CD8-positive, alpha-beta memory T cell (primary cell): Measurements from ENCODE around the gene ADGRV1. TPM values are rescaled to one million over a fixed set of nuclear protein-coding genes. Genes with fewer than 3 reads are reported as not detected.

Experiments used
- CTCF ChIA-PET: fragments of 350-600 bp; sonication (Branson Sonifier 250); formaldehyde crosslinking; loops from one replicate; lab custom pipeline; 2021; ENCODE audit warnings: antibody characterized with exemption; lab: Charles Lee
- POLR2A ChIA-PET: fragments of 350-600 bp; sonication (Branson Sonifier 250); formaldehyde crosslinking; loops from one replicate; lab custom pipeline; 2021; ENCODE audit warnings: antibody characterized with exemption; lab: Charles Lee
- DNase-seq, 5 donors: peaks; one replicate each; pipeline versions ENCODE4 v3.0.0 to v3.0.0-alpha.2; 2020 to 2022; ENCODE audit warnings: mixed read lengths in 1 of 5
- H3K27ac ChIP-seq: one replicate; pipeline ENCODE4 v1.7.0; 2013; ENCODE audit warnings: low read depth, mild to moderate bottlenecking, low read length, moderate library complexity
- H3K27me3 ChIP-seq: 2 replicates; pipeline ENCODE4 v1.7.0; 2013; ENCODE audit warnings: low read length, mild to moderate bottlenecking; ENCODE audit not compliant: insufficient read depth, poor library complexity, severe bottlenecking
- H3K36me3 ChIP-seq: 2 replicates; pipeline ENCODE4 v1.7.0; 2013; ENCODE audit warnings: mild to moderate bottlenecking, low read length, moderate library complexity; ENCODE audit not compliant: insufficient read depth
- H3K4me1 ChIP-seq: 2 replicates; pipeline ENCODE4 v1.7.0; 2013; ENCODE audit warnings: mild to moderate bottlenecking, low read length, moderate library complexity; ENCODE audit not compliant: insufficient read depth
- H3K4me3 ChIP-seq: 2 replicates; pipeline ENCODE4 v1.7.0; 2013; ENCODE audit warnings: mild to moderate bottlenecking, low read length
- H3K9me3 ChIP-seq: 2 replicates; pipeline ENCODE4 v1.7.0; 2013; ENCODE audit warnings: mild to moderate bottlenecking, low read length
- H3K27ac Mint-ChIP-seq, 8 donors: one replicate each; pipeline ENCODE4 v1.8.0; 2020 to 2021; ENCODE audit warnings: mixed read lengths in 8 of 8, mild to moderate bottlenecking in 6 of 8, inconsistent platforms in 3 of 8, moderate library complexity in 3 of 8
- H3K27me3 Mint-ChIP-seq, 2 donors: one replicate each; pipeline ENCODE4 v1.8.0; 2020 to 2021; ENCODE audit warnings: mixed read lengths in 2 of 2, mild to moderate bottlenecking in 1 of 2, moderate library complexity in 1 of 2
- H3K36me3 Mint-ChIP-seq, 3 donors: one replicate each; pipeline ENCODE4 v1.8.0; 2020 to 2021; ENCODE audit warnings: mixed read lengths in 3 of 3, inconsistent platforms in 1 of 3, mild to moderate bottlenecking in 1 of 3
- H3K4me1 Mint-ChIP-seq, 3 donors: one replicate each; pipeline ENCODE4 v1.8.0; 2020 to 2021; ENCODE audit warnings: mixed read lengths in 3 of 3, inconsistent platforms in 1 of 3, mild to moderate bottlenecking in 1 of 3
- H3K4me3 Mint-ChIP-seq, 7 donors: one replicate each; pipeline ENCODE4 v1.8.0; 2020 to 2021; ENCODE audit warnings: mixed read lengths in 7 of 7, mild to moderate bottlenecking in 6 of 7, moderate library complexity in 4 of 7, inconsistent platforms in 2 of 7
- H3K9me3 Mint-ChIP-seq, 5 donors: one replicate each; pipeline ENCODE4 v1.8.0; 2020 to 2022; ENCODE audit warnings: mixed read lengths in 5 of 5, mild to moderate bottlenecking in 3 of 5, moderate library complexity in 2 of 5, inconsistent platforms in 1 of 5
- polyA plus RNA-seq: library from polyadenylated mRNA; unstranded; fragments of 300-500 nt; fragmentation: Illumina TruSeq; gene quantifications from one replicate; pipeline ENCODE4 v1.2.3, GENCODE V29; 2021
- total RNA-seq, 2 experiments: library from RNA; stranded (reverse); gene quantifications; one replicate each; pipeline ENCODE4 v1.2.3, GENCODE V29; 2021

Gene ADGRV1
- total and polyA plus RNA-seq, 3 experiments from 2014 or later = 0.33 to 0.44 TPM; not detected in 1

- no peaks in the 10 kb centered on the region for H3K36me3 ChIP-seq
- no peak overlapping the region for H3K27ac ChIP-seq
- H3K27me3 ChIP-seq = no peaks in the 10 kb centered on the region
- ChIA-PET POLR2A (no interaction called here), CTCF (no interaction called here)
- H3K4me1 ChIP-seq = no peaks in the 10 kb centered on the region
- H3K9me3 ChIP-seq = no peaks in the 10 kb centered on the region
- Mint-ChIP-seq H3K4me1 (no peaks in the 10 kb centered on the region), H3K4me3 (no peak overlapping the region), H3K27me3 (peaks cover 4 to 22% of the 10 kb centered on the region in 2 donors), H3K27ac (no peak overlapping the region), H3K36me3 (no peaks in the 10 kb centered on the region), H3K9me3 (no peaks in the 10 kb centered on the region)
- H3K4me3 ChIP-seq = no peak overlapping the region
- DNase-seq = no peak
Observed at GRCh38 chr5:91069364-91069763, 510.8 kb downstream of the ADGRV1 start.

DNA sequence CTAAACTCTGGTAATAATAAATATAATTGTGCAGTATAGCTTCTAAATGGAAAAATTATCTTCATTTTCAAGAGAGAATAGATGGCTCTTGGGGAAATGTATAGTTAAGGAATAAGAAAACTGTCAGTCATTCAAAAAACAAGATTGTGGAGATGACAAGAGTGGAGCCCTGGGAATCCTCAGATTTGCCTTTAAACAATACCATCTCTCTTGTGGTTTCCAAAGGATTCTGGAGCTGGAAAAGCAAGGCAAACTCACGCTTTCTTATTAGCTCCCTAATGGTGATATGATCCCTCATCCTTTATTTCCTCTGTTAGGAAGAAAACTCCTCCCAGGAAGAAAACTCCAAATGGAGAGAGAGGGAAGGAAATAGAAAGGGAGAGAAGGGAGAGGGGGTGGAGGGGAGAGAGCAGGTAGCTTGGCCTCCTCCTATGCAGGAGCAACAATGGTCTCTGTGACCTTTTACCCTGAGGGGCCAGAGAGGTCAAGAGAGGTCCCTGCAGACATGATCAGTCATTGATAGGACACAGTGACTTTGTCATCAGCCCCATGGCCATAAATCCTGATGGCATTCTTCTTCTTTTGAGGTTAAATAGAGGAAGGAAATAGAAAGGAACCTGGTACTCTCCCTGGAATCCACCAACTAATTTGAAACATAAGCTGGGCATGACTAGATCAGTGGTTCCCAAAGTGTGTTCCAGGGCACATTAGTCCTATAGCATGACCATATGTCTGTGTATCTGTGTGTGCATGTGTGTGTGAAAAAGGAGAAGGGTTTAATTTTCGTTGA is 512.4 kb downstream of the ADGRV1 start:
- CTCF ChIA-PET = no interaction called here
- Mint-ChIP-seq H3K4me1 (no peaks in the 10 kb centered on the region), H3K36me3 (no peaks in the 10 kb centered on the region)

DNA sequence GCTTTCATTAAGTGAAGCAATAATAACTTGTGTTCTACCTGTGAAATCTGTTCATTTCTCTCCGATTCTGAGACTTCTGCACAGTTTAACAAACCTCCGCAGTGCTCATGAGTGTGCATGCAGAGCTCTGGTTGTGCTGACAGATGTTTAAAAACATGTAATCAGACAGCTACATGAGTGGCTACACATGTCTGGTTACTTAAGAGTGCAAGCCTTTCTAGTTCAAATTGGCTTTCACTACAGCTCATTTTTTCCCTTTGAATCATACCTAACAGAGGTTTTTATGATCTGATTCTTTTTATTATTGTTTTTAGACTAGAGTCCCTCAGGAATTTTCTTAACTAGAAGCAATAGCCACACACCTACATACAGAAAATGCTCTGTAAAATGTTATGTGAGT is 514.3 kb downstream of the ADGRV1 start:
- Histone ChIP-seq H3K9me3 (no peaks in the 10 kb centered on the region), H3K27ac (no peak overlapping the region), H3K4me3 (no peak overlapping the region), H3K27me3 (no peaks in the 10 kb centered on the region), H3K4me1 (no peaks in the 10 kb centered on the region), H3K36me3 (no peaks in the 10 kb centered on the region)
- Mint-ChIP-seq H3K9me3 (no peaks in the 10 kb centered on the region), H3K27me3 (peaks cover 0 to 5% of the 10 kb centered on the region in 2 donors), H3K4me1 (no peaks in the 10 kb centered on the region), H3K4me3 (no peak overlapping the region), H3K27ac (no peak overlapping the region), H3K36me3 (no peaks in the 10 kb centered on the region)
- DNase-seq = no peak
- POLR2A ChIA-PET = no interaction called here
- CTCF ChIA-PET = no interaction called here

More for the DNA sequence above, 512.4 kb downstream of the ADGRV1 start:
- DNase-seq = no peak
- H3K9me3 Mint-ChIP-seq = no peaks in the 10 kb centered on the region
- Histone ChIP-seq H3K4me3 (no peak overlapping the region), H3K36me3 (no peaks in the 10 kb centered on the region), H3K27ac (no peak overlapping the region), H3K27me3 (no peaks in the 10 kb centered on the region), H3K9me3 (no peaks in the 10 kb centered on the region), H3K4me1 (no peaks in the 10 kb centered on the region)
- H3K27me3 Mint-ChIP-seq = peaks cover 4 to 12% of the 10 kb centered on the region in 2 donors
- H3K27ac Mint-ChIP-seq = no peak overlapping the region
- H3K4me3 Mint-ChIP-seq = no peak overlapping the region
- POLR2A ChIA-PET = no interaction called here

DNA sequence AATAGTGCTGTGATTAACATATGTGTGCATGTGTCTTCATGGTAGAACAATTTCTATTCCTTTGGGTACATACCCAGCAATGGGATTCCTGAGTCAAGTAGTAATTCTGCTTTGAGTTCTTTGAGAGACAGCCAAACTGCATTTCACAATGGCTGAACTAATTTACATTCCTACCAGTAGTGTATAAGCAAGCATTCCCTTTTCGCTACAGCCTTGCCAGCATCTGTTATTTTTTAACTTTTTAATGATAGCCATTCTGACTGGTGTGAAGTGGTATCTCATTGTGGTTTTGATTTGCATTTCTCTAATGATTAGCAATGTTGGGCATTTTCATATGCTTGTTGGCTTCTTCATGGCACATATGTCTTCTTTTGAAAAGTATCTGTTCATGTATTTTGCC is 516.0 kb downstream of the ADGRV1 start:
- Mint-ChIP-seq H3K27me3 (peaks cover 0 to 4% of the 10 kb centered on the region in 2 donors), H3K4me1 (no peaks in the 10 kb centered on the region), H3K9me3 (no peaks in the 10 kb centered on the region), H3K27ac (no peak overlapping the region), H3K4me3 (no peak overlapping the region), H3K36me3 (no peaks in the 10 kb centered on the region)
- H3K9me3 ChIP-seq = no peaks in the 10 kb centered on the region
- H3K4me1 ChIP-seq = no peaks in the 10 kb centered on the region
- no peaks in the 10 kb centered on the region for H3K27me3 ChIP-seq
- POLR2A ChIA-PET = no interaction called here
- H3K4me3 ChIP-seq = no peak overlapping the region
- no peak for DNase-seq
- H3K27ac ChIP-seq = no peak overlapping the region
- CTCF ChIA-PET = no interaction called here
- no peaks in the 10 kb centered on the region for H3K36me3 ChIP-seq

DNA sequence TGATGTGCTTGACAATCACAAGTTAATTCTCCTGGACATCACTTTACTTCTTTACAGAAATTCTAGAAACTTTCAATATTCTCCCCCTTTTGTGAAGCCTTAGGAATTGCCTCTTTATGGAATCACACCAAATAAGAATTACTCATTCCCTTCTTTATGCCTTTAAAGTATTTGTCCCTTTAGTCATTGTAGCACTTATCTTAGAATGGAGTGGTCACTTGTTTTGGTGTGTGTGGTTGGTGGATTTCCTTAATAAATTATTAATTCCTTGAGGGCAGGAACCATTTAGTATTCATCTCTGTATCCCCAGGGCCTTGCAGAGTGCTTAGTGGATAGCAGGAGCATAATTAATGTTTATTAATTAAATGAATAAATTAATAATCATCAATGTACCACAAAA is 517.5 kb downstream of the ADGRV1 start:
- H3K4me3 Mint-ChIP-seq = no peak overlapping the region
- H3K27me3 ChIP-seq = no peaks in the 10 kb centered on the region
- H3K36me3 ChIP-seq = no peaks in the 10 kb centered on the region
- no peak overlapping the region for H3K4me3 ChIP-seq
- H3K4me1 ChIP-seq = no peaks in the 10 kb centered on the region
- no peak overlapping the region for H3K27ac Mint-ChIP-seq
- H3K9me3 Mint-ChIP-seq = no peaks in the 10 kb centered on the region
- no peaks in the 10 kb centered on the region for H3K36me3 Mint-ChIP-seq
- no peaks in the 10 kb centered on the region for H3K9me3 ChIP-seq
- no peaks in the 10 kb centered on the region for H3K4me1 Mint-ChIP-seq
- no peak overlapping the region for H3K27ac ChIP-seq
- POLR2A ChIA-PET = no interaction called here
- no peak for DNase-seq
- peaks cover 0 to 4% of the 10 kb centered on the region in 2 donors for H3K27me3 Mint-ChIP-seq
- CTCF ChIA-PET = no interaction called here

GRCh38 chr5:91077623-91078022 is 519.0 kb downstream of the ADGRV1 start:
- no peak overlapping the region for H3K27ac ChIP-seq
- H3K9me3 ChIP-seq = no peaks in the 10 kb centered on the region
- no peaks in the 10 kb centered on the region for H3K36me3 ChIP-seq
- H3K4me1 ChIP-seq = no peaks in the 10 kb centered on the region
- no peak for DNase-seq
- no peak overlapping the region for H3K27ac Mint-ChIP-seq
- no peaks in the 10 kb centered on the region for H3K27me3 ChIP-seq
- H3K4me3 Mint-ChIP-seq = no peak overlapping the region
- H3K9me3 Mint-ChIP-seq = no peaks in the 10 kb centered on the region
- no peak overlapping the region for H3K4me3 ChIP-seq
- peaks cover 0 to 9% of the 10 kb centered on the region in 2 donors for H3K27me3 Mint-ChIP-seq
- H3K36me3 Mint-ChIP-seq = no peaks in the 10 kb centered on the region
- H3K4me1 Mint-ChIP-seq = no peaks in the 10 kb centered on the region
- POLR2A ChIA-PET = no interaction called here
- CTCF ChIA-PET = no interaction called here

DNA sequence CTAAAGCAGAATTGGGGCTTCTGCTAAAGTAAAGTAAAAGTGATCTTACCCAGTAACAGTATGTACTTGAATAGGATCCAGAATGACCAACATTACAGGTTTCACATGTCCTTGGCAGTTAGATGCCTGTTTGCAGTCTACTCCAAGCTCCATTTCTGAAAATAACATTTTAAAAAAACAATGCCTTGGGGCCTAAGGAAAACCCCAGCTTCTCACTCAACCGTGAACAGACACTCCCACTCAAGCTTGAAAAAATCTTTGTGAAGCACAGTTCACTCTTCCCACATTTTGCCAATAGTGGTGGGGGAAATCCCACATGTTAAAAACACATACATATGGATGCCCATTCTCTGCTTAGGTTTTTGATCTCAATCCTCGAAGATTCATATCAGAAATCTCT is 520.4 kb downstream of the ADGRV1 start:
- H3K27ac ChIP-seq = no peak overlapping the region
- Mint-ChIP-seq H3K36me3 (no peaks in the 10 kb centered on the region), H3K4me3 (no peak overlapping the region), H3K4me1 (no peaks in the 10 kb centered on the region), H3K27me3 (peaks cover under 1 to 9% of the 10 kb centered on the region in 2 donors), H3K9me3 (peaks cover 0 to under 1% (median 0%) of the 10 kb centered on the region in 5 donors), H3K27ac (no peak overlapping the region)
- H3K4me1 ChIP-seq = no peaks in the 10 kb centered on the region
- DNase-seq = no peak
- H3K27me3 ChIP-seq = no peaks in the 10 kb centered on the region
- H3K9me3 ChIP-seq = no peaks in the 10 kb centered on the region
- no peaks in the 10 kb centered on the region for H3K36me3 ChIP-seq
- POLR2A ChIA-PET = no interaction called here
- CTCF ChIA-PET = no interaction called here
- H3K4me3 ChIP-seq = no peak overlapping the region

GRCh38 chr5:91089758-91090157 is 531.2 kb downstream of the ADGRV1 start:
- H3K36me3 ChIP-seq = no peaks in the 10 kb centered on the region
- no peaks in the 10 kb centered on the region for H3K4me1 Mint-ChIP-seq
- no peaks in the 10 kb centered on the region for H3K36me3 Mint-ChIP-seq
- H3K9me3 Mint-ChIP-seq = no peaks in the 10 kb centered on the region
- H3K9me3 ChIP-seq = no peaks in the 10 kb centered on the region
- no peak overlapping the region for H3K27ac ChIP-seq
- CTCF ChIA-PET = no interaction called here
- H3K27me3 Mint-ChIP-seq = peaks cover 0 to 7% of the 10 kb centered on the region in 2 donors
- H3K4me3 ChIP-seq = no peak overlapping the region
- POLR2A ChIA-PET = no interaction called here
- no peak overlapping the region for H3K27ac Mint-ChIP-seq
- no peaks in the 10 kb centered on the region for H3K4me1 ChIP-seq
- no peak overlapping the region for H3K4me3 Mint-ChIP-seq
- H3K27me3 ChIP-seq = no peaks in the 10 kb centered on the region
- no peak for DNase-seq
